KBM-7 (cell line): Measurements from ENCODE around the gene NRL.

Experiments used
- DNase-seq: peaks from one replicate; pipeline ENCODE4 v3.0.0-alpha.2; 2015
- in situ Hi-C: fragments of 300-500 bp; cut with MboI; formaldehyde crosslinking; loops from 2 replicates; pipeline ENCODE4 v1.14.3; 2020; ENCODE audit warnings: low sequenced_read_pairs, low pct_unique_long_range_greater_than_20kb, mixed read lengths

NRL gene

DNA sequence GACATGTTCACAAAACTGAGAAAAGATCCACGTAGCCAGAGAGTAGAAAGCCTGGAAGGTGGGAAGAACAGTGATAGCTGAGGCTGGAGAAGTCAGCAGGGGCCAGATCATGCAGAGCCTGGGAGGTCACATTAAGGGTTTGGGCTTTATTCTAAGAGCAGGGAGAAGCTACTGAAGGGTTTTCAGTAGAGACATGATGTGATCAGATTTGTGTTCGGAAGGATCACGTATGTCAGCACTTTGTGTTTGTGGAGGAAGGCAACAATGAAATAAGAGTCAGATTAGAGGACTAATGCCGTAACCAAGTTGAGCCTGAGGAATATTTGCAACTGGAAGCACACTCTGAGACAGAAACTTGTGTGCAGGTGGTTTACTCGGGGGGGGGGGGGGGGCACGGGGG, 24.9 kb downstream of the NRL start:
- in situ Hi-C loops, result no loop called here
- no peak for DNase-seq

DNA sequence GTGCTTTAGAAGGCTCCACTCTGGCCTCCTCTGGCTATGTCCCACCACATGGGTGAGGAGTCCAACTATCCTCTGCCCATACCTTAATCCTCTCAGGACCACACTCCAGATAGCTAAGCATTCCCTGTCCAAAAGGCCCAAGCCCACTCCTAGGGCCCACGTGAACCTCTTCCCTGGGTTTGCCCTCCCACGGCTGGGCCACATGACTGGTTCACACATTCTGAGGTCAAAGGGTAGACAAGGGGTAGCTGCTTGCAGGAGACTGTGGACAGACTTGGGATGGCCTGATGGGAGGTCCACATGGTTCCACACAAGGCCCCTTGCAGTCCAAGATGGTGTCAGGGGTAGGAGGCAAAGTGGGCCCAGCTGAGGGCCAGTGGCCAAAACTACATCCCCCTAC, 26.7 kb downstream of the NRL start:
- in situ Hi-C loops, result no loop called here
- DNase-seq, result no peak

DNA sequence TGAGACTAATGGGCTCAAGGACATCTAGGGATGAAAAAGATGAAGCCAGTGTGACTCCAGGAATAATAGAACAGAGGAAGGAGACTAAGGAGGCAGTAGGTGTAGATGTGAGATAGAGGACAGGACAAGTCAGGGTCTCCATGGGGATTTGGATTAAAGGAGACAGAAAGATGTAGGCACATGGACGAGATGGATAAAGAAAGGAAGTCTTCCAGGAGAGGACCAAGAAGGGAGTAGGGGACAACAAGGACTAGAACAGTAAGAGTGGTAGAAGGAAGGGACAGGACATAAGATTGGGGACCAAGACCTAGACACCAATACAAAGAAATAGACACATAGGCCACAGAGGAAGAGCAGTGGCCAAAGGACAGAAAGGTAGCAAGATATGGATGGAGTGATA, 27.7 kb downstream of the NRL start:
- in situ Hi-C loops, result no loop called here
- DNase-seq, result no peak

DNA sequence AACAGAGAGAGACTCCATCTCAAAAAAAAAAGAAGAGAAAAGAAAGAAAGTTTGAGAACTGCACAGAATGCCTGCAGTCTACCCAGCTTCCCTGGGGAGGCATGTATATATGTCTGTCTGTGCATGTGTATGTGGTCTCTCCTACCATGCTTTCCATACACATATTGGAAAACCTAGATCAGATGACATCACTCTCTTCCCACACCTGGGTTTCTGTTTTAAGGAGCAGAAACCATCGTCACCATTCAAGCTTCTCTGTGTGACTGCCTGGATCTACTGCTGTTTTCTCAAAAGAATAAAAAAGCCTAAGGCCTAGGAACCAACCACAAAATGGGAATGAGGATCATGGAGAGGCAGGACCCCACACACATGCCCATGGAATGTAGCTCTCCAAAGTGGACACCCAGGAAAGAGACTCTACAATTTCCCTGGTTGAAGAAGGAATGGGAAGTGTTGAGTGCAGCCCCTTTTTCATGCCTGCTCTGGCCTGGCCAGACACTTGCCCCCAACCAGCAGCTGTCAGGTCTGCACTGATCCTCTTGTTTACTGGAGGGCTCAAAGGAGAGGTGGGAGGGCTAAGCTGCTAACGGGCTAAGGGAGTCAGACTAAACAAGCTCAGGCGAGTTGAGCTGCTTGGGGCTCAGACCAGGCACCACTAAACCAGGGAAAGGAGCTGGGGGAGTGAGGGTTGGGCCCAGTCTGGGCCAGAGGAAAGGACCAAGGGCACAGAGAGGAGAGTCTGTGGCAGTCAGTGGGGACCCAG, 28.4 kb downstream of the NRL start:
- no peak for DNase-seq
- in situ Hi-C loops, result no loop called here

DNA sequence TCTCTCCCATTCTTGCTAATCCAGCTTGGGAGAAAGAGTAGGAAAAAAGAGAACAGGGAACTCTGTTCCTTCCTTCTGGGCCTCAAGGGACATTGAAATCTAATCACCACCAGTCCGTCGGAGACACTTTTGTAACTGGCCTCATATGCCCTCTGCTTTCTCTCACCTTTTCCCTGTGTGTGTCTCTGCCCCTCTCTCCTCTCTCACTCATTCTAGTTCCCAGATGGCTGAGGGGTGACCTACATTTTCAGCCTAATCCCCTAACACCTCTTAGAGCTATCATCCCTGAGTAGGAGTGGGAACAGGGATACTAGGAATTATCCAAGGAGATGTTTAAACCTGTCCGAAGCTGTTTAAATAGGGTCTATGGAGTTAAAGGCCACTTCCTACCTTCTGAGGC, 29.5 kb downstream of the NRL start:
- in situ Hi-C loops, result no loop called here
- DNase-seq, result no peak

DNA sequence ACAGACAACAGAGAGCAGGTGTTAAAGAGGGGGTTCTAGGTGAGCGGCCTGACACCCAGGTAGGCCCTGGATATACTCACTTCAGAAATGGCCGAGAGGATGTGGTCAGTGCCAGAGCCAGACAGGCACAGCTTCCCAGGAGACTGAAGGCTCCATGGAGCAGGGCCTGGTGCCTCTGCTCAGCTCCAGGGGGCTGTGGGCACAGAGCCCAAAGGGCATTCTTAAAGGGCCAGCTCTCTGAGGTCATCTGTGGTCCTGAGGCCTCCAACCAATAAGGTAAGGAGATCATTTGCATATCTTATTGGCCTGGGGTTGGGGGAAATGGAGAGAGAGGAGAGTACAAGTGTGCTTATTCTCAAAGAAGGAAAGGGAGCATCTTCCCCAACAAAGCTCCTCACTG, 30.3 kb downstream of the NRL start:
- in situ Hi-C loops, result no loop called here
- no peak for DNase-seq

DNA sequence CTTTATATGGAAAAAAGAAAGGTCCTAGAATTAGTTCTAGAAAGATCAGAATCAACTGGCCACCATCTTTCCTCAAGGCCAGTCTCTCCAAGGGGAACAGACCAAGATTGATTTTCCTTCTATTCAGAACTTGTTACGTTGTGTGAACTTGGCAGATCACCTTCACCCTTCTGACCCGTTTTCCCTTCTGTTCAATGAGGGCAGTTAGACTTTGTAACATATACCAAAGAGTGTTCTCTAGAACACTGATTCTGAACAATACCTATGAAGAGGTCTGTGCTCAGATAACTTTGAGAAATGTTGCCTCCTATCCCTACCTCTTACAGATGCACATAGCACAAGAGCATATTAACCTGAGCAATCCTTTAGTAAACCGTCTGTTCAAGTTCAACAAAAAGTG, 31.3 kb downstream of the NRL start:
- DNase-seq, result no peak
- in situ Hi-C loops, result no loop called here

DNA sequence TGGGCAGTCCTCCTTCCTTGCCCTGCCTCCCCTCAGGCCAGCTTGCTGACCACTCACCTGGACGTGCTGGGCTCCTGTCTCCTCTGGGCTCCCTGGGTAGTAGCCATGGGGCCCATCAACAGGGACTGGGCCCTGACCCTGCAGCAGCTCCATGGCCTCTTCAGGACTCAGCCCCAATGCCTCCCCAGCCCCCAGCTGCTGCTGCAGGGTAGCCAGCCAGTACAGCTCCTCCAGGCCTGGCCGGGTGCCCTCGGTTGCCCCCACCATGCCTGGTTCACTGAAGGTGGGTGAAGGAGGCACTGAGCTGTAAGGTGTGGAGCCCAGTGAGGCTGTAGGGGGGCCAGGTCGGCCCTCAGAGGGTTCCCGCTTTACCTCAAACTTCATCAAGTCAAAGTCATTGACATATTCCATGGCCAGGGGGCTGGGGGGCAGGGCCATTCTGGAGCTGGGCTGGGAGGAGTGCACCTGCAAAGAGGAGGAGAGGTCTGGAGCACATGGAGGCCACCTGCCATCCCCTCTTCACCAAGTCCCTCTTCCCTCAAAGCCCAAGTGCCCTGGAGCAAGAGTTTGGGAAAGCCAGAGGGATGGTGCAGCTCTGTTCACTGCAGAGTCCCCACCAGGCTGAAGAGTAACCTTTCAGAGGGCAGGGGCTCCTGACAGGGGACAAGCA, 32.2 kb downstream of the NRL start:
- in situ Hi-C loops, result no loop called here
- no peak for DNase-seq

DNA sequence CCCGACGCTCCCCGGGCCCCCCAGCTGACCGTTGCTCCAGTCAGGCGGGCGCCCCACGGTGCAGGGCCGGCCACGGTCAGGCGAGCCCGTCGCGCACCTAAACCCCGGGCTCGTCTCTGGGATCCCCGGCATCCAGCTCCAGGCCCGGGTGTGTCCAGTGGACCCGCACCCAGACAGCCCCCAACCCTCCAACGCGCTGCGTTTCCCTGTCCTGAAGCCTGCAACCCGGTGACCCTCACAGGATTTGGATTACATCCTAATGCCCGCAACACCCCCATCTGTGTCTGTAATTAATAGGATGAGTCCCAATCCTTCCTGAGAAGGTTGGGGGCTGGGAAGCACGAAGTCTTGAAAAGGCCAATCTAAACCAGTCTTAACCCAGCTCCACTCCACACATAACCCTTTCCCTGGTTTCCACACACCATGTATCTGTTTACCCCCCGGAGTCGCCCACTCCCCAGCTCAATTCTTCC, 33.0 kb downstream of the NRL start:
- no peak for DNase-seq
- in situ Hi-C loops, result no loop called here

DNA sequence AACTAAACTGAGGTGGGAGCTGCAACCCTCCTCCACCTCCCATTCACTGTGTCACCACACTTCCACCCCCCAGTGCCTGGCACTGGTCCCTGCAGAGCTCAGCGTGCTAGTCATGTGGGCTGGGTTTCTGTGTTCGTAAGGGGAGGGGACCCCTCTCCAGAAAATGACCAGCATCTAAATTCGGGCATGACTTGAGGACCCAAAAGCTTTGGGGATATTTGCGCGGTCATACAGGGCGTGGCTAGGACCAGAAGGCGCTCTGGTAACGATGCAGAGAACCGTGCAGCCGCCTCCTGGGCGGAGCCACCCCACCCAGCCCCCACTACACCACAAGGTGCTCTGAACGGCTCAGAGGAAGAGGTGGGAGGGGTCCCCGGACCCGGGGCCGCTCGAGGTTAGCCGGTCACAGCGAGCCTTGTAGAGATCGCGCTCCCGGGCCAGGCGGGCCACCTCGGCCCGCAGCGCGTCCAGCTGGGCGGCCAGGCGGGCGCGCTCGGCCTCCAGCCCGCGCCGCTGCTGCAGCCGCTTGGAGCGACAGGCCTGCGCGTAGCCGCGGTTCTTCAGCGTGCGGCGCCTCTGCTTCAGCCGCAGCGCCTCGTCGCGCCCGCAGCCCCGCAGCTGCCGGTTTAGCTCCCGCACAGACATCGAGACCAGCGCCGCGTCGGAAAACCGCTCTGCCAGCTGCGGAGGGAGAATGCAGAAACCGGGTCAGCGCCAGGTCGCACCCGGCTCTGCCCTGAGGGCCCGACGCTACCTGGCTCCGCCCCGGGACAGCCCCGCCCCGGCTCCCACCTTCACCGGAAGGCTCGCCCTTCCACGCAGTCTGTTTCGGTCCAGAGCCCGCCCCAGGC, 33.6 kb downstream of the NRL start:
- in situ Hi-C loops, result no loop called here
- peak; percentile 68 for DNase-seq

DNA sequence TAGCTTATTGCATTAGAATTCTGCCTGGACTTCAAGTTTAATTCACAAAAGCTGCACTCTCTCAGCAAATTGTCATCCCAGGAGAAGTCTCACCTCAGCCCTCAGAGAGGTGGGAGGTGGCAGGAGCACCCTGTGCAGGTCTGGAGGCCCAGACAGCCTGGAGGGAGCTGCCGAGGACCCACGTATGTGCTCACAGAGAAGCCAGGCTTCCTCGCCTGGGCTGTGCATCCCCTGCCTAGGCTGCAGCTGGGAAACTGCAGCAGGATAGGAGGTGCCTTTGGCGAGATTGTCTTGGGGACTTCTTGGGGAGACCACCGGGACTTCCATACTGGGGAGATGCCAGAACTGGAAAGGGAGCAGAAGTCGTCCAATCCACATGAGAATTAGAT, 34.6 kb downstream of the NRL start:
- in situ Hi-C loops, result no loop called here
- DNase-seq, result no peak

DNA sequence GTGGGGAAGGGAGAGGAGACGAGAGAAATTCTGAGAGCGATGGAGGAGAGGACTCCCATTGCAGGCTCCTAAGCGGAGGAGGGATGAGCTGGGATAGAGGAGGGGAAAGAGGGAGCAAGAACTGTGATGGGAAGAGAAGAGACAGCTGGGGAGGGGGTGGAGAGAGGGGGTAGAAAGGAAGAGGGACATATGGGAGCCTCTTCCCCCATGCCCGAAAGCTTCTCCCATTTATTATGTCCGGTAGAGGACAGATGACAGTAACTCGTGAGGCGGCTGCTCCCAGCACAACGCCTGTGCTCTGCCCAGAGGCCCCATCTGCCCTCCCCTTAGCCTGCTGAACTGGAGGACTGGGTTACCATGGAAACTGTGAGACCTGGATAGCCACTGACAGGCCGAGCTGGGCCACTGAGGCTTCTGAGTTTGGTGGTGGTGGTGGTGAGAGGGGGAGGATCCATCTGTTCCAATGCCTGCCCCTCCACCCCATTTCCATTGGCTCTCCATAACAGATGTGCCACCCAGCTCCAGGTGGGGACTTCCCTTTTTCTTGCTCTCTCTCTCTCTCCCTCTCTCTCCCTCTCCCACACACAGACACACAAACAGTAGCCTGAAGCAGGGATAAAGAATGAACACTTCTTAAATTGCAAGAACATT, 35.1 kb downstream of the NRL start:
- in situ Hi-C loops, result no loop called here
- DNase-seq, result peak; percentile 93

DNA sequence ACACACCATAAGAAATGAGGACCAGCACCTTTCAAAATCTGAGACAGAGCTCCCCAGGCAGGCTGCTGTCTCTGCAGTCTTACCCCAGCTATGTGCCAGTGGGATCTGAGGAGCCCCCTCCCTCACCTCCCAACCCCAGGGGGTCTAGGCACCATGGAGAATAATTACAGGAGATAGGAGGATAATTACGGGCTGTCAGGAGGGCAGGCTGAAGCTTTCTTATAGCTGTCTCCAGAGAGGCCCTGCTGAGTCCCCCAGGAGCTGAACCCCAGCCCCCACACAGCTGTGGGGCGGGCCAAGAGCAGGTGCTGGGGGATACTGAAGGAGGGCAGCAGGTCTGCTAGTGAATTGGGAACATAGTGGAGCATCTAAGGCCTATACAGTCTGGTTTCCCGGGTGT, 36.6 kb downstream of the NRL start:
- in situ Hi-C loops, result no loop called here
- DNase-seq, result no peak

DNA sequence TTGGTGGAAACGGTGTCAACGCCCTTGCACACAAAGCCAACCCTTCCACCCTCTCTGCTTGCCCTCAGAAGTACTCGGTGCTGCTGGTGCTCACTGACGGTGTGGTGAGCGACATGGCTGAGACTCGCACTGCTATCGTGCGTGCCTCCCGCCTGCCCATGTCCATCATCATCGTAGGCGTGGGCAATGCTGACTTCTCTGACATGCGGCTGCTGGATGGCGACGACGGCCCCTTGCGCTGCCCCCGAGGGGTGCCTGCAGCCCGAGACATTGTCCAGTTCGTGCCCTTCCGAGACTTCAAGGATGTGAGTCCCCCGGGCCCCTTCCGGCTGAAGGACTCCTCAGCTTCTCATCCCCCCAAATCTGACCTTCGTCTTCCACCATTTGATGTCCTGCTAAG, 37.7 kb downstream of the NRL start:
- in situ Hi-C loops, result no loop called here

DNA sequence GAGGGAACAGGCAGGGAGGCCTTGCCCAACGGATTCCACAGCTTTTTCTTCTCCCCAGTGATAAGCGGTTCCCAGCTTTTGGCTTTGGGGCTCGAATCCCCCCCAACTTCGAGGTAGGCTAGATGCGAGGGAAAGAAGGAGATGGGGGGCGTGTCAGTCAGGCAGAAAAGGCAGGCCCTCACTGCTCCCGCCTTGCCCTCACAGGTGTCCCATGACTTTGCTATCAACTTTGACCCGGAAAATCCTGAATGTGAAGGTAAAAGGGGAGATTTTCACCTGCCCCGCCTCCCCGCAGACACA, 38.5 kb downstream of the NRL start:
- DNase-seq, result no peak
- in situ Hi-C loops, result no loop called here

More for the DNA sequence above, 37.7 kb downstream of the NRL start:
- DNase-seq, result no peak

DNA sequence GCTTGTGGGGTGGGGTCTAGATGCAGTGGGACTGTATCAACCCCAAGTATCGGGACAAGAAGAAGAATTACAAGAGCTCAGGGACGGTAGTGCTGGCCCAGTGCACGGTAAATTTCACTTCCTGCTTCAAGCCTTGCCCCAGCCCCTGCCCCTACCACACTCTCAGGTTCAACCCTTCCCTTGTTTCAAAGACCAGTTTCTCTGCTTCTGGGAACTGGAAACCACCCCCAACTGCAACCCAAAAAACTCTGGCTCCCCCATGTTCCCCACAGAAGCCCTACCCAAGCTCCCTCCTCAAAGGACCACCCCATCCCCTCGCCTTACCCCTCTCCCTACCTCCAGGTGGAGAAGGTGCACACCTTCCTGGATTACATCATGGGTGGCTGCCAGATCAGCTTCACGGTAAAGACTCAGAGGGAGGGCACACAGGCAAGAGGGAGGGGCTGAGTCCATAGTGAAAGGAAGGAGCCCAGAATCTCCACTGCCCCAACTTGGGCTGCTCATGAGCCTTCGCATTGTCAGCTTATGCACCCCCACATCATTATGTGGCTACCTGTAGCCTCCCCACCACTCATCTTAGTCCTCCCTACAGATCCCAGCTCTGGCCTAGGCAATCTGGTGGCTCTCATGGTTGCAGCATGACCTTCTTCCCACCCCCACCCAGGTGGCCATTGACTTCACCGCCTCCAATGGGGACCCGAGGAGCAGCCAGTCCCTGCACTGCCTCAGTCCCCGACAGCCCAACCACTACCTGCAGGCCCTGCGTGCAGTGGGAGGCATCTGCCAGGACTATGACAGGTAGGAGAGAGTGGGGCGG, 39.1 kb downstream of the NRL start:
- no peak for DNase-seq
- in situ Hi-C loops, result no loop called here

DNA sequence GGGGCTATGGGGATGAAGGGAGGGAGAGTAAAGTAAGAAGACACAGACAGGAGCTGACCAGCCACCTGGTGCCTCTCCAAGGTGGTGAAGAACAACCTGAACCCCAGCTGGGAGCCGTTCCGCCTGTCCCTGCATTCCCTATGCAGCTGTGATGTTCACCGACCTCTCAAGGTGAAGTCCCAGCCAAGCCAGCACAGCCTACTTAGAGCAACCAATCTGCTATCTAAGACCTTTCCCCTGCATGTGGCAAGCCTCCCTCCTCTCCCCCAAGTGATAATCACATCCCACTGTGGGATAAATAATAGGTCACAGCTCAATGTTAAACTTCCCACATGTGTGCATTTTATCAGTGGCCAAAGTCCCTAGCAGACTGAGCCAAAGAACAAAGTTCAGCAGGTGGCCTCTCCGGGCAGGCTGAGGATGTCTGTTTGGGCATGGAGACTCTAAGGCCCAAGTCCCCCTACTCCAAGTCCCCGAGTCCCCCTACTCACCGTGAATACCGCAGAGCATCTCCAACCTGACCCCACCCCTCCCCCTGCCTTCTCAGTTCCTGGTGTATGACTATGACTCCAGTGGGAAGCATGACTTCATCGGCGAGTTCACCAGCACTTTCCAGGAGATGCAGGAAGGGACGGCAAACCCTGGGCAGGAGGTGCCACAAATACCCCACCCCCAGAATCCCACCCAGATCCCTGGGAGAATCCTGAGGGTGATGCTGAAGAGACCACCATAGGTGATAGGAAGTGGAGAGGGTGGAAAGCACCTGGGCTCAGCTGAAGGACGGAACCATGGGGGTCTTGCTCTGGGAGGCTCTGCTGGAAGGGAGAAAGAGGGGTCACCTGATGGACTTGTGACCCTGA, 39.9 kb downstream of the NRL start:
- in situ Hi-C loops, result no loop called here
- no peak for DNase-seq
